Heart left ventricle (tissue), 13 donors: Measurements from ENCODE around the gene SMCHD1.

ENCODE experiments used
- POLR2A ChIP-seq, 2 donors: fragments of 450-650 bp; IDR thresholded peaks; one replicate each; pipeline ENCODE4 v1.6.1; 2017; ENCODE audit warnings: antibody characterized with exemption in 2 of 2, mild to moderate bottlenecking in 2 of 2, moderate library complexity in 2 of 2
- TF ChIP-seq, protein P1 (sequence below), 12 donors: fragments of 200-600 bp; sonication (generic) in 4 of 12; IDR thresholded peaks; one replicate each; pipeline versions ENCODE4 v1.5.0 to v1.8.0; 2018 to 2022; ENCODE audit warnings: antibody characterized with exemption in 12 of 12, mild to moderate bottlenecking in 5 of 12
- donor health status: ischemic (EF 13 %, LVEDD 7.1; RV severe dilation, severe dysfunction).
- donor health status: DM: no; HTN: yes; CAD: no.
- donor health status: DM: no; HTN: no; CAD: no.
- donor health status: ischemic (EF 25% LVEDD 6.9; RV normal size, moderate dysfunction).
- donor health status: ischemic (EF 25% LVEDD 5.7; RV mildly dilated, moderate dysfunction).
- donor health status: ischemic (EF 35%, LVEDD 5.7; RV mildly dilated, moderate dysfunction).
- donor health status: nonischemic (EF 11% LVEDD 7.7; RV severe dilation, severe dysfunction).
- donor health status: DM: yes; HTN: yes; CAD: no.
- donor health status: PGD.
- donor health status: ischemic (EF 29% LVEDD 5.4; RV normal size, mild dysfunction).
- donor health status: nonischemic (EF 23%, LVEDD 6.1; RV moderate dilation, normal function).

DNA sequence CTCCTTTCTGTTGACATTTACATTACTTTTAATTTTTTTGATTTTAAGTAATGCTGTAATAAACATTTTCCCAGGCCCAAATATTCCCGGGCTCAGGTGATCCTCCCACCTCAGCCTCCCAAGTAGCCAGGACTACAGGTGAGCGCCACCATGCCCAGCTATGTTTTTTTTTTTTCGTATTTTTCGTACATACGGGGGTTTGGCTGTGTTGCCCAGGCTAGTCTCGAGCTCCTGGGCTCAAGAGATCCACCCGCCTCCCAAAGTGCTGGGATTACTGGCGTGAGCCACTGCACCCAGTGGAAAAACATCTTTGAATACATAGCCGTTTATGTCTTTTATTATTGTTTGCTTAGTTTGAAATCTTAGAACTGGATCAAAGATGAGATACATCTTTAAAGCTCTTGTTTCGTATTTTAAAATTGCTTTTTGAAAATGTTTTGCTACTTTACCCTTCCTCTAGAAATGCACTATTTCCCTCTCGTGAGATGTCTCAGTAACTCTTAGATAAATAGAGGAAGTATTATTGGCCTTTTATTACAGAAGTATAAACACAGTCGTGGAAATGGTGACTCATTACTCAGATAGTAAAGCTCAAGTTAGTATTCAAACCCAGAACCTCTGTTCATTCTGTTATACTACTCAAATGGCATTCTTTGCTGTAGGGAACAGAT is 2.4 kb downstream of the SMCHD1 start:
- TF ChIP-seq, protein P1, sequence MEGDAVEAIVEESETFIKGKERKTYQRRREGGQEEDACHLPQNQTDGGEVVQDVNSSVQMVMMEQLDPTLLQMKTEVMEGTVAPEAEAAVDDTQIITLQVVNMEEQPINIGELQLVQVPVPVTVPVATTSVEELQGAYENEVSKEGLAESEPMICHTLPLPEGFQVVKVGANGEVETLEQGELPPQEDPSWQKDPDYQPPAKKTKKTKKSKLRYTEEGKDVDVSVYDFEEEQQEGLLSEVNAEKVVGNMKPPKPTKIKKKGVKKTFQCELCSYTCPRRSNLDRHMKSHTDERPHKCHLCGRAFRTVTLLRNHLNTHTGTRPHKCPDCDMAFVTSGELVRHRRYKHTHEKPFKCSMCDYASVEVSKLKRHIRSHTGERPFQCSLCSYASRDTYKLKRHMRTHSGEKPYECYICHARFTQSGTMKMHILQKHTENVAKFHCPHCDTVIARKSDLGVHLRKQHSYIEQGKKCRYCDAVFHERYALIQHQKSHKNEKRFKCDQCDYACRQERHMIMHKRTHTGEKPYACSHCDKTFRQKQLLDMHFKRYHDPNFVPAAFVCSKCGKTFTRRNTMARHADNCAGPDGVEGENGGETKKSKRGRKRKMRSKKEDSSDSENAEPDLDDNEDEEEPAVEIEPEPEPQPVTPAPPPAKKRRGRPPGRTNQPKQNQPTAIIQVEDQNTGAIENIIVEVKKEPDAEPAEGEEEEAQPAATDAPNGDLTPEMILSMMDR (IDR thresholded peaks at IDR 0.05): no peak
- no peak for TF ChIP-seq POLR2A (IDR thresholded peaks at IDR 0.05)
